ENCODE measurements around the gene GALNT13.

GALNT13 gene

DNA sequence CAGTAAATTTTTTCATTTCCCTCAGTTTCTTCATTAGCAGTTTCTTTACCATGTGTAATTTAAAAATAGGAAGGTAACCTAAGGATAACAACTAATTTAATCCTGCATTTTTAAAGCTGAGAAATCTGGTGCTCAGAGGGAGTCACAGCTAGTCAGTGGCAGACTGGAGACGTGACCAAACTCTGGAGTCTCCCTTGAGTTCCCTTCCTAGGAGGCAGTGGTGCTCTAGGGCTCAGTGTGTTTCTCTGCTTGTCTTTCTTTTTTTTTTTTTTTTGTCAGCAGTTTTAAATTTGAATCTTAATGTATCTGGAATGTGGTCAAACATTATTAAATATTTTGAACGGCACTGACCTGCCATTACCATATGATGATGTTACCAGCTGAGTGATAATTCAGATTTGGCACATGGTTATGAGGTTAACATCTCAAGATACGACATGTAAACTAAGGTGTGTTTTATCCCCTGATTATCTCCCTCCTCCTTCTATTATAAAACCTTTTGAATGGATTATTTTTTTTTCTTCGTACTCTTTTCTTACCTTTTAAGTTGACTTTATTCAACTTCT, 226.2 kb downstream of the GALNT13 start:
- no peak for DNase-seq (ENCODE audit: extremely low read depth in 1 of 2, low read depth in 1 of 2)

DNA sequence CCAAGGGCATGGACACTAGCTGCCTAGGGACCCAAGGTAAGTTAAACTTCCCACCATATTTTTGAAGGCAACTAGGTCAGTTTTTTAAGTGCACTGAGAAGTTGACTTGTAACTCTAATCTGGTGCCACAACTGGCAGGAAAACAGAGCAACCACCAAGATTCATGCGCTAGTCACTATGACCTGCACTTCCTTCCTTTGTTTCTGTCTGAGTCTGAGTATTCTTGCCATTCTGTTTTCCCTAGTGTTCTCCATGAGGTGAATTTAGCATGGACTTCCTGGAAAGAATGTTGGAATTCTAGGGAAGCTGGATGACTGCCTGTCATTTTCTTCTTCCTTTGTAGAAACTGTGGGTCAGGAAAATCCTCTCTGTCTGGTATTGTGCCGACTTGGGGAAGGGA, 249.0 kb downstream of the GALNT13 start:
- no peak for DNase-seq (ENCODE audit: extremely low read depth in 1 of 2, low read depth in 1 of 2)

DNA sequence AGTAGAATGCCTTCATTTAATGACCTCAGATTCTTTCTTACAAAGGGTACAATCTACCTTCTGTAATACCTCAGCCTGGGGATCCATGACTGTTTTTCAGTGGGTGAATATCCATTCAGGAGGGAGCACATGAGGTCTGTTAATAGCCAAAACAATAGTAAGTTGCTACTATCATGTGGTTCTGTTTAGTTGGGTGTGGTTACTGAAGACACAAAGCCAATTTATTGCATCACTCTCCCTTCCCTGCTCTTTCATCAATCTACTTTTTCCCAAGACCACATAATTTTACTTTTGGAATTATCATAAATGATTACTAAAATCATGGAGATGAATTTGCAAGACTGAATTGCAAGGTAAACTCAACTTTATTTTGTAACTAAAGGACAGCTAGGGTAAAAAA, 254.2 kb downstream of the GALNT13 start:
- DNase-seq (ENCODE audit: extremely low read depth in 1 of 2, low read depth in 1 of 2) = no peak

DNA sequence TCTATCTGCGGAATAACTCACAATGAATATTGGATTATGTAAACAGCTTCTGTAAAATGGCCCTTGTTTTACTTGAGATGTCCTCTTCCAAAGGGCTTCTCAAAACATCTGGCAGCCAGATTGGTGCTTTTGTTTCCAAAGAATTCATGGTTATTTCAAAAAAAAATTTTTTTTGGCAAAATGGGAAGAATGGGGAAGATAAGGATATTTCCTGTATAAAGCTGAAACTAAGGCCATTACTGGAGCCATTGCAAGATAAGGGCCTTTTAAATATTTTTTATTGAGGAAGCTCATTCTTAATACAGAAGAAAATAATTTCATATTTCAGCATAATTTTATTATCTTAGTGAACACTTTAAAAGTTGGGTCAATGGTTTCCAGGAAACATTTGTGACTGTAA, 259.1 kb downstream of the GALNT13 start:
- no peak for DNase-seq (ENCODE audit: extremely low read depth in 1 of 2, low read depth in 1 of 2)

DNA sequence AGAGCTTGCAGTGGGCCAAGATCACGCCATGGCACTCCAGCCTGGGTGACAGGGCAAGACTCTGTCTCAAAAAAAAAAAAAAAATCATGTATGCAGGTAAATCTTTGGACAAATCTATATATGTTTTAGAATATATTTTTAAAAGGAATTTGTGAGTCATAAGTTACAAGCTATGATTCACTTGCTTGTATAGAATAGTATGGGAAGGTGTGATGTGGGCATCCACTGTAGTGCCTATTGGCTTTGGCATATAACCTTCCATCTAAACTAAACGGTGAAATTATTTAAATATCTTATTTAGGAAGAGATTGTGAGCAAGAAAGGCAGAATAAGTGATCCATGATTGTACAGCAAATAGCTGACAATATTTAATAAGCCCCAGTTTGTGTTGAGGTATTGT, 261.1 kb downstream of the GALNT13 start:
- DNase-seq (ENCODE audit: extremely low read depth in 1 of 2, low read depth in 1 of 2) = no peak

DNA sequence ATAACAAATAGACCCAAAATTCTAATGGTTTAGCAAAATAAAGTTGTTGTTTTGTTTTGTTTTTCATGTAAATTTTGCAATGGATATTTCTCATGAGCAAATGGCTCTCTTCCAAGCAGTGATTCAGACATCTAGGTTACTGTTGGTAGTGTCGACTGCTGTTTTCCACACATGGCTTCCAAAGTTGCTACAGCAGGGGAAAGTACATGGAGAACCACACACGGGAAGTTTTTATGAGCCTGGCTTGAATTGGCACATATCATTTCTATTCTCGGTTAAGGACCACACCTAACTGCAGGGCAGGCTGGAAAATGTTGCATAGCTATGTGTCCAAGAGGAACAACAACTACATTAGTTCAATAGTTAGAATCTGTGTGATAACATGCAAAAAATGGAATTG, 262.1 kb downstream of the GALNT13 start:
- no peak for DNase-seq (ENCODE audit: extremely low read depth in 1 of 2, low read depth in 1 of 2)

DNA sequence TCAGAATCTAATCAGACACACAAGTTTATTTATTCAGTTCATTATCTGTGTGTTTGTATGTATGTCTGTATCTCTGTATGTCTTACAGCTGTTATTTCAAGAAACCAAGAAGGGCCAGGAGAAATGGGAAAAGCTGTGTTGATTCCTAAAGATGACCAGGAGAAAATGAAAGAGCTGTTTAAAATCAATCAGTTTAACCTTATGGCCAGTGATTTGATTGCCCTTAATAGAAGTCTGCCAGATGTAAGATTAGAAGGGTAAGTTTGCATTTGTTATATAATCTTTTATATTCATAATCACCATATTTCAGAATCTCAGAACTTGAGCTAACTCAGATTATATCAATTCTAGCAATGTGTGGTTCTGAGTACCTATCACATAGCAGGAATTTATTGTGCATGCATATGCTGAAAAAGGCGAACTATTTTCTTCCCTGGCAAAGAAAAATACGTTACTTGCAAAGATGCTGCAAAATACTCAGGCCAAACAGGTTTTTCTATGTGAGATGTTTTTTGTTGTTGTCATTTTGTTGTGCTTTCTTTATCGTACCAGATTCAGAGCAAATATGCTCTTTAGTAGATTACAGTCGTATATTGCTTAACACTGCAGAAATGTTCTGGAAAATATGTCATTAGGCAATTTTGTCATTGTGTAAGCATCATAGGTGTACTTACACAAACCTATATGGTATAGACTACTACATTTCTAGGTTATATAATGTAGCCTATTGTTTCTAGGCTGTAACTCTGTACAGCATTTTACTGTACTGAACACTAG, 268.7 kb downstream of the GALNT13 start:
- no peak for DNase-seq (ENCODE audit: extremely low read depth in 1 of 2, low read depth in 1 of 2)

DNA sequence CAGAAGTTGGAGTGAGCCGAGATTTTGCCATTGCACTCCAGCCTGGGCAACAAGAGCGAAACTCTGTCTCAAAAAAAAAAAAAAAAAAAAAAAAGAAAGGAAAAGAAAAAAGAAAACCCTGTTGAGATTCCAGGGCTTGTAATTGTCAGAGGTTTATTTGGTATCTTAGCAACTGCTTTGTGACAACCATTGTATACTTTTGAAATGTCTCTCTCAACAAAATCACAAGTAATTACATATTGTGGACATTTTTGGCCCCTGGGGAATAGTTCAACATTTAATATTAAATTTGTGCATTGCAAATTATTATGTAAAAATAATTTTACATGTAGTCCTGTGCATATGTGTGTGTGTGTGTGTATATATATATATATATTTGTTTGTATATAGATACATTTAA, 270.8 kb downstream of the GALNT13 start:
- no peak for DNase-seq (ENCODE audit: extremely low read depth in 1 of 2, low read depth in 1 of 2)

DNA sequence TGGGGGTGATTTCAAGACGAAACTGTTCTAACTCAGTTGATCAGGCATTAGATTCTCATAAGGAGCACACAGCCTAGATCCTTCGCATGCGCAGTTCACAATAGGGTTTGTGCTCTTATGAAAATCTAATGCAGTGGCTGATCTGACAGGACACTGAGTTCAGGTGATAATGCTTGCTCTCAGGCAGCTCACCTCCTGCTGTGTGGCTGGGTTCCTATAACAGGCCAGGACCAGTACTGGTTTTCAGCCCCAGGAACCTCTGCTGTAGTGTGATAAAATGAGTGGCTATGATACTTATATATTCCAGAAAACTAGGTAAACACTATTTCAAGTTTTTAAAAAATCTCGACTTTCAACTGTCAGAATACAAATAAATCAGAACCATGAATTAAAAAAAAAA, 271.4 kb downstream of the GALNT13 start:
- DNase-seq (ENCODE audit: extremely low read depth in 1 of 2, low read depth in 1 of 2) = no peak

DNA sequence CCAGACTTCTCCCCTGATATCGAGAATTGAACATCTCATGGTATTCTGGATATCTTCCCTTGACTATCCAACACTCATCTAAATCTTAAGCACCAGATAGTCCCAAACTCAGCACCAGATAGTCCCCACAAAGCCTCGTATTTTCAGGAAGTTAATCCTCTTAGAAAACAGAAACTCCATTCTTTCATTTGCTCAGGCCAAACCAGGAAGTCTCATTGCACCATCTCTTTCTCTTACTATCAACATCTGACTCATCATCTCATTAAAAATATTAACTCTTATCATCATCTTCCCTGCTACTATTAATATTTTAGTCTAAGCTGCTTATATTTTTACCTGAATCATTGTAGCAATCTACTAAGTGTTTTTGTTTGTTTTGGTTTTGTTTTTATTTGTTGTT, 286.4 kb downstream of the GALNT13 start:
- no peak for DNase-seq (ENCODE audit: extremely low read depth in 1 of 2, low read depth in 1 of 2)

DNA sequence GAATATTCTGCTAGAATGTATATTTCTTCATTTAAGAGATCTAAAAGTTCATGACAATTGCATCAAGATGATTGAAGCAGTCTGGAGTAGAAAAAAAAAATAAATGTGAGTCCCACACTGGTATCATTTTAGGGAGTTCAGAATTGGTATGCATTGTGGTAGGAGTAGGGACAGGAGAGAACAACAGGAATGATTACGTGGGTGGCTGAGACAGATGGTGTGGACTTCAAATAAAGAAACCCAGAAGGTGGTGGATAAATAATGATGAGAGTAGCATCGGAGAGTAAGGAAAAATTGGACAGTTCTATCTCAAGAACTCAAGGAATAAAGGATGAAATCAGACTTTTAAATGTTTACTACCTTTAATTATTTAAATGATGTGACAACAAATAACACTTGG, 289.6 kb downstream of the GALNT13 start:
- DNase-seq (ENCODE audit: extremely low read depth in 1 of 2, low read depth in 1 of 2) = no peak

DNA sequence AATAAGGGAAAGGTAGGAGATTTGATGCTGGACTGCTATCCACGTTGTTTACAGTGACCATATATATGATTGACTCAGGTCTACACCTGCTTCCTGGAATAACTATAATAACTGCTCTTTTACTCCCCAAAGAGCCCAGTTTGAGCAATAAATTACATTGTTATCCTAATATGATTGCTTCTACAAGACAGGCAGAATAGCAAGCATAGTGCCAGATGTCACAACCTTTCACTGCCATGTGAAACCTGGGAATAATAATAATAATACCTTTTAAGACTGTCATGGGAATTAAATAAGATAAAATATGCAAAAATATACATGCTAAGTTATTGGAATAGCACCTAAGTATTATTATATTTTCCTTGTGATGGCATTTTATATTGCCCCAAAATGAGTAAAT, 298.7 kb downstream of the GALNT13 start:
- DNase-seq (ENCODE audit: extremely low read depth in 1 of 2, low read depth in 1 of 2) = no peak

DNA sequence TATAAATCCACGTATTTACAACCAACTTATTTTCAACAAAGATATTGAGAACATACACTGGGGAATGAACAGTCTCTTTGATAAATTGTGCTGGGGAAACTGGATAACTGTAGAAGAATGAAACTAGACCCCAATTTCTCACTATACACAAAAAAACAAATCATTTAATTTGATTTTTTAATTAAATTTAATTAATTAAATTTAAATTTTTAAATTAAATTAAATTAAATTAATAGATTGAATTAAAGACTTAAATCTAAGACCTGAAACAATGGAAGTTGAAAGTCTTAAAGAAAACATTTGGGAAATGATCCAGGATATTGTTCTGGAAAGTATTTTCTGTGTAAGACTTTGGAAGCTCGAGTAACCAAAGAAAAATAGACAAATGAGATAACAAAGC, 301.4 kb downstream of the GALNT13 start:
- DNase-seq (ENCODE audit: extremely low read depth in 1 of 2, low read depth in 1 of 2) = no peak

DNA sequence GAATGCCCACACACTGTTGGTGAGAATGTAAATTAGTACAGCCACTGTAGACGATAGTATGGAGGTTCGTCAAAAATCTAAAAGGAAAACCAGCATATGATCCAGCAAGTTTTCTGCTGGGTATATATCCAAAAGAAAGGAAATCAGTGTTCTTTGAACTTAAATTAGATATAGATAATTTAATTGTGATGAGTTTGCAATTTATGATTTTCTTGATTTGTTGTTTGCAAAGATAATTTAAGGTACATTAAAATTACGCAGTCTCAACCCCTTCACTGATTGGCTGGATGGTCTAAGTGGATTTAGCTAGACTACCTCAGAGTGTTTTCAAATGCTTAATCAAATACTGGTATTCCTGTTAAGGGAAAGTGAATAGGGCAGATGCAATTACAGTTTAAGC, 302.2 kb downstream of the GALNT13 start:
- DNase-seq (ENCODE audit: extremely low read depth in 1 of 2, low read depth in 1 of 2) = no peak

DNA sequence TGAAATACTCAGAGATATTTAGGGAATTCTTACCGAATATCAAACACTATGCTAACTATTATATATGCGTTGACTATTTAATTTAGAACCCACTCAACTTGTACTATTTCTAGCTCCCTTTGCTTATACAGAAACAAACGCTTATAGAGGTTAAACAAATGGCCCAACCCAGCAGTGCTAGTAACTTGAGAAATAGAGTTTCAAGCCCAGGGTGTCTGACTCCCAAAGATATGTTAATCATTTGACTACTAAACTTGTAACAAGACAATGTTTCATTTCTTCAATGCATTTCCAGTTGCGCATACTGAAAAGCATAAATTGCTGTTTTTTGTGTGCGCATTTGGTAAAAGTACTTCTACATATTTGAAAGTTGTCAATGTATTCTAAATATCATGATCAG, 310.3 kb downstream of the GALNT13 start:
- no peak for DNase-seq (ENCODE audit: extremely low read depth in 1 of 2, low read depth in 1 of 2)

DNA sequence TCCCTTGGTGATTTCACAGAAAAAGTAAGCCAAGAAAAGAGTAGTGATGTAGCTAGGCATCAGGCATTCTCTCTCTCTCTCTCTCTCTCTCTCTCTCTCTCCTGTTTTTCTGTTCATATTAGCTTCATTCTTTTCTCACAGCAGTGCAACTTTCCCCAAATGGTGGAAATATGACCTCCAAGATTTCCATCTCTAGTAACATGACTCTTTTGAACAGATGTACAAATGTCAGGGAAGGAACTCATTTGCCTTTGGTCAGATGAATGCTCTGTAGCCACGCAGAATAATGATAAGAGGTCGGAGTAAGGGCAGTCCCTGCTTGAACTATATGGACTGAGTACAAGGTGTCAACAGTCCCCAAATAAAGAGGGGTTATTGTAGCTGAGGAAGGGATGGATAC, 316.2 kb downstream of the GALNT13 start:
- DNase-seq (ENCODE audit: extremely low read depth in 1 of 2, low read depth in 1 of 2) = no peak

DNA sequence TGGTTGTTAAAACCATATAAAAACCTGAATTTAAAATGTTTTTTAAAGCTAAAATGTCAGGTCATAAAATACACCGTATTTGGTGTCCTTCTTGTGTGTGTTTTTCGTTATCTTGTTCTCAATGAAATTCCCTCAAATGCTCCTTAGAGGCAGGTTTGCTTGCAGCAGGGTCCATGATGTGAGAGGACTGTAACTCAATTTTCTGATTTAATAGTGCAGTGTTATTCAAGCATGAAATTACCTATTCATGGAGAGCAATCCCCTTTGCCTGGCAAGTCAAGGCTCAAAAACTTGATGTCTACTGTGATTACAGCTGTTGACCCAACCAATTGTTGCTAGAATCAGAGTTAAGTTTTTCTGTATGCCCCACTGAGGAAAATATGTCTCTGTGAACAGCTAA, 318.2 kb downstream of the GALNT13 start:
- no peak for DNase-seq (ENCODE audit: extremely low read depth in 1 of 2, low read depth in 1 of 2)

DNA sequence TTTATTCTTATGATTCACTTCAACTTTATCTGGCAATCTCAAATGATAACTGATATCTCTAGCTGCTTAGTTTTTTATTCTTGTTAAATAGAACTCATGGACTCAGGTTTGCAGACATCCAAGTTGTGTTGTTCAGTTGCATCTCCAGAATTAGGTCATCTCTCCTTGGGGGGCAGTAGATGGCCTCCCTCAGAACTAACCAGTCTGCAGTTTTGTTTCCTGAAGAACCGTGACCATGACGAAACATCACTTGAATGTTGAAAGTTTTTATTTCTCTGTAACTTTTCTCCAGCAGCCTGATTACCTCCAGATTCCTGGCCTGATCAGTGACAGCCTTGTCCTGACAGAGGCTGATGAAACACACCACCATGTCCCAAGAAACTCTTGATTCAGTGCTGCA, 321.5 kb downstream of the GALNT13 start:
- DNase-seq (ENCODE audit: extremely low read depth in 1 of 2, low read depth in 1 of 2) = no peak

DNA sequence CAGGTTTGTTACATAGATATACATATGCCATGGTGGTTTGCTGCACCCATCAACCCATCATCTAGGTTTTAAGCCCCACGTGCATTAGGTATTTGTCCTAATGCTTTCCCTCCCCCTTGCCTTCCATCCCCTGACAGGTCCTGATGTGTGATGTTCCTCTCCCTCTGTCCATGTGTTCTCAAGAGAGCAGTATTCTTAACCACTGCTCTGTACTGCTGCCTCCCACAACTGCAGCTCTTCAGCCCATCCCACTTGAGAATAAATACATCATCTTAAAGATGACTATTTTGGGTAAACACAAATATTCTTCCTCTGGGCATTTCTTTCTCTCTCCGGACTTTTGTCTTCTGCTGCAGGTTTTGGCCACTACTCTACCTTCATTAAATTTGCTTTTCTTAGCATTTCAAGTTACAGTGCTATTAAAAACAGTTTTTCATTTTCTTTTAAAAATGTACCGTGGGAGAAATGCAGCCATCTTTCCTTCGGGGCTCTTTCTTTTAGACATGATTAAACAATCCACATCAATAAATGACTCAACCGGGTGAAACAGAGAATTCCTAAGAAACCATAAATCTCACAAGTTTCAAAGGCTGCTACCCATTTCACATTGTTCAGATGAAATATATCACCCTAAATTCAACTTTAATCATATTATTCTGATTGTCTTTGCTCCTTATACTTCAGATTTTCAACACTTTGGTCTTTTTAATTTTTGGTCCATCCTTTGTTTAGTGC, 323.4 kb downstream of the GALNT13 start:
- DNase-seq (ENCODE audit: extremely low read depth in 1 of 2, low read depth in 1 of 2) = no peak

DNA sequence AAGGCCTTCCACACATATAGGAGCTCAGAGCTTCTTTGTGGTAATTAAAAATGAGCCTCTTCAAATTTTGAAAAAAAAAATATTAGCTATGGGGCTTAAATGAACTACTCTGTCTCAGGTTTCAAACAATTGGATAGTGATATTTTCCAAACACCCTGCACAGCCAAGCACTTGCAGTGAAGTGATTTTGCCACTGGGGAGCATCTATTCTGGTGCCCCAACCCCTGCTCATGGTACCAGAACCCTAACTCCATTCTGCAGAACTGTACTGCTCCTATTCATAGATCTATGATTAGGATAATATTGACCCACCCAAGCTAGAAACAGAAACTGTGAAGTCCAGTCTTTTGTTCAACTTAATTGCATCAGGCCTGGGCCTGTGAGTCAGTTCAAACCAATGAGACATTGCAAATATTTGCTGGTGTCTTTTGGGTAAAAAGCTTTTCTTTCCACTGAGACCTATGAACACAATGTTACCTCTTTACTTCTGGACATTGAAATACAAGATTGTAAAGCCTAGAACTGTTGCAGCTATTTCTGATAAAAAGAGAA, 324.0 kb downstream of the GALNT13 start:
- DNase-seq (ENCODE audit: extremely low read depth in 1 of 2, low read depth in 1 of 2) = no peak

DNA sequence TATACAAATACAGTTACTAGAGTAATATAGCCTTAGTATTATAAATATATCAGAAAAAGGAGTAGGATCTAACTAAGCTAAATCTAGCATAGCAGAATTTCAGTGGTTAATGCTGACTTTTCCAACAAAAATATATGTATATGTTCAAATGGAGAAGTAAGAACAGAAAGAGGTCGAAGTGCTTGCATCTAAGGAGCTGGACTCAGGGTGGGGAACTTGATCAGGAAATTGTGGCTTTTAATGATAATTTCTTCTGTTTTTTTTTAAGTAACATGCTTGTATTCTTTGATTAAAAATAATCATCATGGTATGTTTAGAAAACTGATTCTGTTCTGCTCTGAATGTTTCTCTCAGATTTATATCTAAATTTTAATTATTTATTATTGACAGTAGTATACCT, 327.1 kb downstream of the GALNT13 start:
- DNase-seq (ENCODE audit: extremely low read depth in 1 of 2, low read depth in 1 of 2) = no peak

DNA sequence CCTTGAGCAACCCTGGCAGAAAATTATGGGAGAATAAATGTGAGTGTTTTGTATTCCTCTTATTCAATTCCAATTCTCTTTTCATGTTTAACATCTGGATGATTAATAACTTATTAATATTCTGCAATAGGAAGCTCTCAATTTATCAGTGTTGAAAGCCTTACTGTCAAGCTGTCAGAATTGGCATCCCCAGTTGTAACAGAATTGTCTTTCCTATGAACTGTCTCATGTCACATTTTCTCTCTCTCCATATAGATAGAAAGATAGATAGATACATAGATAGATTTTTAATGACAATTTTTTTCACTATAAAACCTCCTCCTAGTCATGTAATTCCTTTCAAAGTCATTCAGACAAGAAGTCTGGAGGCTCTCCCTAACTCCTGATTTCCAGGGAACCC, 331.5 kb downstream of the GALNT13 start:
- no peak for DNase-seq (ENCODE audit: extremely low read depth in 1 of 2, low read depth in 1 of 2)
